ENCODE data around the gene KLK2. TPM values are rescaled to one million over a fixed set of nuclear protein-coding genes. Genes with fewer than 3 reads are reported as not detected.

Gene KLK2
- total and polyA plus RNA-seq, 2 of the 4 experiments (the other 2 are of a cell fraction): not detected

DNA sequence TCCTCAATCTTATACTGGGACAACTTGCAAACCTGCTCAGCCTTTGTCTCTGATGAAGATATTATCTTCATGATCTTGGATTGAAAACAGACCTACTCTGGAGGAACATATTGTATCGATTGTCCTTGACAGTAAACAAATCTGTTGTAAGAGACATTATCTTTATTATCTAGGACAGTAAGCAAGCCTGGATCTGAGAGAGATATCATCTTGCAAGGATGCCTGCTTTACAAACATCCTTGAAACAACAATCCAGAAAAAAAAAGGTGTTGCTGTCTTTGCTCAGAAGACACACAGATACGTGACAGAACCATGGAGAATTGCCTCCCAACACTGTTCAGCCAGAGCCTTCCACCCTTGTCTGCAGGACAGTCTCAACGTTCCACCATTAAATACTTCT is 22.5 kb upstream of the KLK2 start:
- Histone ChIP-seq H4K8ac (ENCODE audit: low read depth in 2 of 2, low read length in 2 of 2) (no peak overlapping the region), H3K18ac (ENCODE audit: low read depth, low read length) (no peak overlapping the region), H3K4ac (ENCODE audit: low read depth, low read length) (no peak overlapping the region), H3K4me2 (ENCODE audit: low read depth, low read length) (no peak overlapping the region), H3K14ac (replicated peaks; ENCODE audit: low read depth, low read length) (no peak overlapping the region), H2BK5ac (ENCODE audit: low read depth, low read length, poor library complexity, severe bottlenecking) (no peak overlapping the region), H2AK9ac (replicated peaks; ENCODE audit: low read depth, low read length, poor library complexity) (no peak overlapping the region), H2BK20ac (ENCODE audit: low read depth, low read length) (no peak overlapping the region), H2BK120ac (ENCODE audit: low read depth, low read length) (no peak overlapping the region), H3K36me3 (ENCODE audit: control insufficient read depth, insufficient read depth, low read length) (no peaks in the 10 kb centered on the region), H2BK15ac (ENCODE audit: low read depth, low read length) (no peak overlapping the region), H3K9me1 (ENCODE audit: insufficient read depth, low read length) (no peaks in the 10 kb centered on the region), H2AFZ (replicated peaks; ENCODE audit: low read length, poor library complexity) (no peak overlapping the region), H3K4me3 (ENCODE audit: insufficient read depth, low read depth, low read length) (no peak overlapping the region), H3K27ac (ENCODE audit: insufficient read depth, low read length) (no peak overlapping the region), H2AK5ac (ENCODE audit: low read depth, low read length) (no peak overlapping the region), H3K9me3 (ENCODE audit: control insufficient read depth, insufficient read depth, low read length) (no peaks in the 10 kb centered on the region), H3K79me1 (ENCODE audit: low read depth in 1 of 2, low read length in 2 of 2) (no peaks in the 10 kb centered on the region), H4K5ac (ENCODE audit: low read depth, low read length) (no peak overlapping the region), H3K9ac (ENCODE audit: low read depth, low read length) (no peak overlapping the region), H3K23ac (ENCODE audit: low read depth, low read length) (no peak overlapping the region), H4K20me1 (ENCODE audit: insufficient read depth, low read length) (no peaks in the 10 kb centered on the region), H3K27me3 (ENCODE audit: control insufficient read depth, insufficient read depth, low read length) (no peaks in the 10 kb centered on the region; the same call in 1 of the 2 replicates), H4K91ac (ENCODE audit: insufficient read depth, low read depth, low read length) (no peak overlapping the region), H3K56ac (ENCODE audit: extremely low read depth, insufficient read depth, low read length) (no peak overlapping the region), H3K4me1 (ENCODE audit: control insufficient read depth, insufficient read depth, low read length) (no peaks in the 10 kb centered on the region)
- WGBS, 2 experiments (ENCODE audit: extremely low coverage in 2 of 2, insufficient read length in 1 of 2): 40% methylated on average over 1 of the region's 3 CpGs; no CpG with 5 or more reads in 1 of the 2 experiments
- CTCF ChIA-PET: no interaction called here
- POLR2A ChIA-PET (ENCODE audit: unreplicated experiment): no interaction called here
- dilution Hi-C loops (cut with HindIII; ENCODE audit: low sequenced_read_pairs, unreplicated experiment) (no loop called here), intact Hi-C loops (cut with micrococcal nuclease) (no loop called here), in situ Hi-C loops (cut with MboI; ENCODE audit: low sequenced_read_pairs) (no loop called here)
- DNase-seq: no peak
- TF ChIP-seq NFE2L2 (IDR thresholded peaks at IDR 0.05; ENCODE audit: low read depth, low read length) (no peak), FOS (IDR thresholded peaks at IDR 0.05; ENCODE audit: low read depth, low read length) (no peak), RCOR1 (IDR thresholded peaks at IDR 0.05; ENCODE audit: insufficient replicate concordance, low read length) (no peak), CHD1 (IDR thresholded peaks at IDR 0.05; ENCODE audit: low read depth, low read length) (no peak), SMC3 (IDR thresholded peaks at IDR 0.05; ENCODE audit: low read depth, low read length) (no peak), RFX5 (IDR thresholded peaks at IDR 0.05; ENCODE audit: low read depth, low read length) (no peak), MAZ (IDR thresholded peaks at IDR 0.05; ENCODE audit: borderline replicate concordance, low read depth, low read length) (no peak), RAD21 (IDR thresholded peaks at IDR 0.05; ENCODE audit: low read length) (no peak), MXI1 (IDR thresholded peaks at IDR 0.05; ENCODE audit: borderline replicate concordance, low read depth, low read length) (no peak), POLR2A (IDR thresholded peaks at IDR 0.05; ENCODE audit: low read depth, low read length) (no peak), CEBPB (IDR thresholded peaks at IDR 0.05; ENCODE audit: low read depth, low read length) (no peak), MAFK (IDR thresholded peaks at IDR 0.05; ENCODE audit: low read depth, low read length) (no peak), BHLHE40 (IDR thresholded peaks at IDR 0.05; ENCODE audit: low read depth, low read length) (no peak)
- TF ChIP-seq, protein P1, sequence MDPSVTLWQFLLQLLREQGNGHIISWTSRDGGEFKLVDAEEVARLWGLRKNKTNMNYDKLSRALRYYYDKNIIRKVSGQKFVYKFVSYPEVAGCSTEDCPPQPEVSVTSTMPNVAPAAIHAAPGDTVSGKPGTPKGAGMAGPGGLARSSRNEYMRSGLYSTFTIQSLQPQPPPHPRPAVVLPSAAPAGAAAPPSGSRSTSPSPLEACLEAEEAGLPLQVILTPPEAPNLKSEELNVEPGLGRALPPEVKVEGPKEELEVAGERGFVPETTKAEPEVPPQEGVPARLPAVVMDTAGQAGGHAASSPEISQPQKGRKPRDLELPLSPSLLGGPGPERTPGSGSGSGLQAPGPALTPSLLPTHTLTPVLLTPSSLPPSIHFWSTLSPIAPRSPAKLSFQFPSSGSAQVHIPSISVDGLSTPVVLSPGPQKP (IDR thresholded peaks at IDR 0.05; ENCODE audit: borderline replicate concordance, low read depth, low read length): no peak
- TF ChIP-seq, protein P2, sequence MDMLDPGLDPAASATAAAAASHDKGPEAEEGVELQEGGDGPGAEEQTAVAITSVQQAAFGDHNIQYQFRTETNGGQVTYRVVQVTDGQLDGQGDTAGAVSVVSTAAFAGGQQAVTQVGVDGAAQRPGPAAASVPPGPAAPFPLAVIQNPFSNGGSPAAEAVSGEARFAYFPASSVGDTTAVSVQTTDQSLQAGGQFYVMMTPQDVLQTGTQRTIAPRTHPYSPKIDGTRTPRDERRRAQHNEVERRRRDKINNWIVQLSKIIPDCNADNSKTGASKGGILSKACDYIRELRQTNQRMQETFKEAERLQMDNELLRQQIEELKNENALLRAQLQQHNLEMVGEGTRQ (IDR thresholded peaks at IDR 0.05; ENCODE audit: low read depth, low read length): no peak
- TF ChIP-seq, protein P3, sequence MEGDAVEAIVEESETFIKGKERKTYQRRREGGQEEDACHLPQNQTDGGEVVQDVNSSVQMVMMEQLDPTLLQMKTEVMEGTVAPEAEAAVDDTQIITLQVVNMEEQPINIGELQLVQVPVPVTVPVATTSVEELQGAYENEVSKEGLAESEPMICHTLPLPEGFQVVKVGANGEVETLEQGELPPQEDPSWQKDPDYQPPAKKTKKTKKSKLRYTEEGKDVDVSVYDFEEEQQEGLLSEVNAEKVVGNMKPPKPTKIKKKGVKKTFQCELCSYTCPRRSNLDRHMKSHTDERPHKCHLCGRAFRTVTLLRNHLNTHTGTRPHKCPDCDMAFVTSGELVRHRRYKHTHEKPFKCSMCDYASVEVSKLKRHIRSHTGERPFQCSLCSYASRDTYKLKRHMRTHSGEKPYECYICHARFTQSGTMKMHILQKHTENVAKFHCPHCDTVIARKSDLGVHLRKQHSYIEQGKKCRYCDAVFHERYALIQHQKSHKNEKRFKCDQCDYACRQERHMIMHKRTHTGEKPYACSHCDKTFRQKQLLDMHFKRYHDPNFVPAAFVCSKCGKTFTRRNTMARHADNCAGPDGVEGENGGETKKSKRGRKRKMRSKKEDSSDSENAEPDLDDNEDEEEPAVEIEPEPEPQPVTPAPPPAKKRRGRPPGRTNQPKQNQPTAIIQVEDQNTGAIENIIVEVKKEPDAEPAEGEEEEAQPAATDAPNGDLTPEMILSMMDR (conservative IDR thresholded peaks at IDR 0.05; ENCODE audit: low read depth, low read length): no peak
- no TSS peak for BruUV-seq (replicated peaks)
- ATAC-seq (ENCODE audit: low read depth): no peak
